HPDE6-E6E7 (cell line): ENCODE data around the gene MIP.
A peak's percentile ranks its signal among the peaks of the same experiment; 100 is the strongest.
"Not testable (repeated sequence)": the region's sequence is repeated elsewhere in the genome, so short reads cannot be mapped to it uniquely, and the experiment has no call there.

Experiments
- DNase-seq: peaks from one replicate; pipeline ENCODE4 v3.0.0; 2011; ENCODE audit warnings: missing footprints; ENCODE audit errors: extremely low spot score

The MIP gene

GRCh38 chr12:56454557-56454956, at the start of gene MIP:
MIP (minus strand) TSS chr12:56454657; CDS start chr12:56454613, 44 bp downstream.
- no peak for DNase-seq

- not testable (repeated sequence) for DNase-seq
Observed at GRCh38 chr12:56499879-56500278, 45.4 kb upstream of the MIP start.

GRCh38 chr12:56499452-56499851, 45.0 kb upstream of the MIP start:
- DNase-seq, result not testable (repeated sequence)

GRCh38 chr12:56498126-56498902, 43.9 kb upstream of the MIP start:
- DNase-seq, result not testable (repeated sequence)

GRCh38 chr12:56496704-56497103, 42.2 kb upstream of the MIP start:
- not testable (repeated sequence) for DNase-seq

GRCh38 chr12:56494481-56494880, 40.0 kb upstream of the MIP start:
- DNase-seq, result not testable (repeated sequence)

- DNase-seq, result not testable (repeated sequence)
Observed at GRCh38 chr12:56494106-56494415, 39.6 kb upstream of the MIP start.

GRCh38 chr12:56493409-56494105, 39.1 kb upstream of the MIP start:
- not testable (repeated sequence) for DNase-seq

- no peak for DNase-seq
Observed at GRCh38 chr12:56490360-56490759, 35.9 kb upstream of the MIP start.

GRCh38 chr12:56488041-56488955, 33.8 kb upstream of the MIP start, which contains the start of gene GLS2:
GLS2 (minus strand) TSS chr12:56488161; CDS start chr12:56488118, 43 bp downstream.
- peak; percentile 95 for DNase-seq

- no peak for DNase-seq
Observed at GRCh38 chr12:56487448-56488040, 33.1 kb upstream of the MIP start.

GRCh38 chr12:56486694-56487093, 32.2 kb upstream of the MIP start:
- no peak for DNase-seq

GRCh38 chr12:56484566-56484965, 30.1 kb upstream of the MIP start:
- no peak for DNase-seq

- no peak for DNase-seq
Observed at GRCh38 chr12:56479625-56480024, 25.2 kb upstream of the MIP start.

- no peak for DNase-seq
Observed at GRCh38 chr12:56477521-56478225, 23.2 kb upstream of the MIP start.

GRCh38 chr12:56476972-56477432, 22.5 kb upstream of the MIP start:
- DNase-seq, result no peak

GRCh38 chr12:56476143-56476542, 21.7 kb upstream of the MIP start:
- DNase-seq, result no peak

- DNase-seq, result no peak
Observed at GRCh38 chr12:56474389-56474788, 19.9 kb upstream of the MIP start.

- no peak for DNase-seq
Observed at GRCh38 chr12:56469007-56469930, 14.8 kb upstream of the MIP start.
